ENCODE measurements around the gene OSR1. TPM values are rescaled to one million over a fixed set of nuclear protein-coding genes. Genes with fewer than 3 reads are reported as not detected.
"Not testable (repeated sequence)": the region's sequence is repeated elsewhere in the genome, so short reads cannot be mapped to it uniquely, and the experiment has no call there.

Gene OSR1
- total RNA-seq, 1 donor from 2014 or later = 3.7 TPM

GRCh38 chr2:19346983-19347618 is 11.3 kb downstream of the OSR1 start:
- DNase-seq (ENCODE audit: low spot score in 2 of 2) (no peak), FAIRE-seq (no peak)

GRCh38 chr2:19337742-19338141 is 20.7 kb downstream of the OSR1 start:
- FAIRE-seq = no peak
- DNase-seq (ENCODE audit: low spot score in 2 of 2) = no peak

- FAIRE-seq = no peak
- no peak for DNase-seq (ENCODE audit: low spot score in 2 of 2)
Observed at GRCh38 chr2:19337202-19337601, 21.2 kb downstream of the OSR1 start.

GRCh38 chr2:19336781-19337180 is 21.6 kb downstream of the OSR1 start:
- DNase-seq (ENCODE audit: low spot score in 2 of 2) (no peak), FAIRE-seq (no peak)

- DNase-seq (ENCODE audit: low spot score in 2 of 2) = no peak
- no peak for FAIRE-seq
Observed at GRCh38 chr2:19332503-19332902, 25.9 kb downstream of the OSR1 start.

- FAIRE-seq (no peak), DNase-seq (ENCODE audit: low spot score in 2 of 2) (no peak)
Observed at GRCh38 chr2:19331450-19331849, 27.0 kb downstream of the OSR1 start.

- no peak for FAIRE-seq
Observed at GRCh38 chr2:19330436-19330835, 28.0 kb downstream of the OSR1 start.

GRCh38 chr2:19329445-19329844 is 29.0 kb downstream of the OSR1 start:
- no peak for FAIRE-seq
- no peak for DNase-seq (ENCODE audit: low spot score in 2 of 2)

More at GRCh38 chr2:19330436-19330835, 28.0 kb downstream of the OSR1 start:
- DNase-seq (ENCODE audit: low spot score in 2 of 2) = no peak

GRCh38 chr2:19327496-19327895 is 30.9 kb downstream of the OSR1 start:
- FAIRE-seq (no peak), DNase-seq (ENCODE audit: low spot score in 2 of 2) (no peak)

- DNase-seq (ENCODE audit: low spot score in 2 of 2) (no peak), FAIRE-seq (no peak)
Observed at GRCh38 chr2:19321946-19322345, 36.5 kb downstream of the OSR1 start.

GRCh38 chr2:19320813-19321212 is 37.6 kb downstream of the OSR1 start:
- no peak for FAIRE-seq
- no peak for DNase-seq (ENCODE audit: low spot score in 2 of 2)

GRCh38 chr2:19319698-19320097 is 38.7 kb downstream of the OSR1 start:
- FAIRE-seq (no peak), DNase-seq (ENCODE audit: low spot score in 2 of 2) (no peak)

- FAIRE-seq = no peak
- DNase-seq (ENCODE audit: low spot score in 2 of 2) = no peak
Observed at GRCh38 chr2:19319064-19319463, 39.4 kb downstream of the OSR1 start.

GRCh38 chr2:19313553-19313952 is 44.9 kb downstream of the OSR1 start:
- no peak for FAIRE-seq

GRCh38 chr2:19312949-19313348 is 45.5 kb downstream of the OSR1 start:
- DNase-seq (ENCODE audit: low spot score in 2 of 2) (no peak), FAIRE-seq (no peak)

More at GRCh38 chr2:19313553-19313952, 44.9 kb downstream of the OSR1 start:
- DNase-seq (ENCODE audit: low spot score in 2 of 2) = no peak

GRCh38 chr2:19306065-19306464 is 52.4 kb downstream of the OSR1 start:
- DNase-seq (ENCODE audit: low spot score in 2 of 2); FAIRE-seq: not testable (repeated sequence)

GRCh38 chr2:19305400-19306055 is 52.9 kb downstream of the OSR1 start:
- not testable (repeated sequence) for DNase-seq (ENCODE audit: low spot score in 2 of 2); FAIRE-seq

- FAIRE-seq (no peak), DNase-seq (ENCODE audit: low spot score in 2 of 2) (no peak)
Observed at GRCh38 chr2:19301706-19302105, 56.7 kb downstream of the OSR1 start.

All from frontal cortex (tissue), 4 donors.